Right lobe of liver (tissue), 6 donors: ENCODE results near the gene DUS3L. TPM values are rescaled to one million over a fixed set of nuclear protein-coding genes. Genes with fewer than 3 reads are reported as not detected.

Experiments
- ATAC-seq, 4 donors: fragments of 200-7000 bp; cut with Tn5 transposase; one replicate each; pipeline ENCODE4 v1.9.1; 2020; ENCODE audit warnings: mild to moderate bottlenecking in 4 of 4, moderate library complexity in 4 of 4
- DNase-seq, 3 donors: peaks; one replicate each; pipeline ENCODE4 v3.0.0-alpha.2; 2020
- H3K27ac ChIP-seq, 3 donors: fragments of 200-600 bp; one replicate each; pipeline ENCODE4 v1.8.0; 2022
- H3K27me3 ChIP-seq, 2 donors: fragments of 200-600 bp; one replicate each; pipeline ENCODE4 v1.8.0; 2022
- H3K36me3 ChIP-seq, 4 donors: fragments of 200-600 bp; sonication (generic) in 1 of 4; one replicate each; pipeline versions ENCODE4 v1.5.1 to v1.8.0; 2017 to 2022; ENCODE audit warnings: control low read depth in 1 of 4
- H3K4me1 ChIP-seq, 4 donors: fragments of 200-600 bp; sonication (generic) in 1 of 4; one replicate each; pipeline versions ENCODE4 v1.5.1 to v1.8.0; 2017 to 2022; ENCODE audit warnings: control low read depth in 1 of 4
- H3K4me3 ChIP-seq, 3 donors: fragments of 200-600 bp; one replicate each; pipeline ENCODE4 v1.8.0; 2022
- H3K9me3 ChIP-seq, 4 donors: fragments of 200-600 bp; sonication (generic) in 1 of 4; one replicate each; pipeline versions ENCODE4 v1.5.1 to v1.8.0; 2017 to 2022; ENCODE audit warnings: control low read depth in 1 of 4
- POLR2A ChIP-seq: fragments of 450-650 bp; IDR thresholded peaks from one replicate; pipeline ENCODE4 v1.6.1; 2017; ENCODE audit warnings: antibody characterized with exemption, mild to moderate bottlenecking
- WGBS: methylation state at CpG from one replicate; pipeline ENCODE4 v1.1.6; 2018; ENCODE audit warnings: low coverage, low lambda C conversion rate; ENCODE audit not compliant: insufficient coverage; ENCODE audit errors: missing lambda C conversion rate; 5-methylcytosine and 5-hydroxymethylcytosine counted together
- intact Hi-C, 2 donors: fragments of 100-400 bp; cut with DNase I; formaldehyde crosslinking; loops; one replicate each; pipeline versions ENCODE4 v1.11.2 to v1.14.1; 2022
- total RNA-seq, 6 experiments: library from RNA; depleted of rRNA in 2 of 6; stranded (reverse); fragments of >200 nt in 2 of 6; fragmentation: NEBNext Ultra II Directional in 3 of 6; extraction: Animal tissue kit (Norgen Biotek cat#: 25700) in 3 of 6; gene quantifications; one replicate each; pipeline versions ENCODE4 v1.1.0 to v1.2.4, GENCODE V29; 2016 to 2023
- TF ChIP-seq, protein P1 (sequence below), 4 donors: fragments of 200-600 bp in 3 of 4; fragments of 450-650 bp in 1 of 4; IDR thresholded peaks; one replicate each; pipeline versions ENCODE4 v1.5.1 to v1.8.0; 2016 to 2022; ENCODE audit warnings: antibody characterized with exemption in 4 of 4, mild to moderate bottlenecking in 2 of 4
- donor health status: DM: no; HTN: yes; CAD: no.
- donor health status: DM: no; HTN: no; CAD: no.
- donor health status: DM: no; HTN: no; CAD: no.
- donor health status: DM: no; HTN: yes; CAD: no.
- donor health status: DM: no; HTN: yes; CAD: no.

The DUS3L gene
- total RNA-seq, 6 experiments from 2014 or later = 14.7 to 28.6 (median 20.5) TPM

DNA sequence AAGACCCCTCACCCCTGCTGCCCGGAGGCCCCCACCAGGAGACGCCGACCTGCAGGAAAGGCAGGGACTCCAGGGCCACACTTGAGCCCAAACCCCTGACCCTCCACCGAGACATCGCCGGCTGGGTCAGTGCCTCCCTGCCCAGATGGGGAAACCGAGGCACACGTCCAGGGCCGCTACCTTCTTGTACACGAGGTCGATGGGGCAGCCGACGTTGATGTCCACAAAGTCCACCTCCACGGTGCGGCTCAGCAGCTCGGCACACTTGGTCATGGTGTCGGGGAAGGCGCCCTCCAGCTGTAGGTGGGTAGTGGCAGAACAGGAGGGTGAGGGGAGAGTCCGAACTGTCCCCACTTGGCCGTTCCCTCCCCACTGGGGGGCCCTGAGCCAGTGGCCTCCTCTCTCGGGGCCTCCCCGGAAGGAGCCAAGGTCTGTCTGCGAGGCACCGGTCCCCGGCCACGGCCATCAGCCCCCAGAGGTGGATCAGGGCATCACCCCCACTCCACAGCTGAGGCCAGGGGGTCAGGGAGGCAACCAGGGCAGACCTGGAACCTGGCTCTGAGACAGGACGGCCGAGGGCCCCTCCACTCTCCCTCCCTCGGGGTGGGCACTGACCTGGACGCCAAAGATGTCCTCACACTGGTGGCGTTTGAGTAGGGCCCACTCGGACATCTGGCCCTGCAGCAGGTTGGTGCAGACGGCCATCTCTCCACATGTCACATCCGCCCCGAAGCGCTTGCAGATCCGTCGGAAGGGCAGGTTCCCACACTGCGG lies 3.4 kb downstream of the DUS3L start:
- H3K27me3 ChIP-seq = no peaks in the 10 kb centered on the region
- no peak for ATAC-seq
- no CpG with 5 or more reads among the region's 39 CpGs for WGBS
- no peak overlapping the region for H3K27ac ChIP-seq
- H3K4me3 ChIP-seq = no peak overlapping the region
- peaks cover 0 to 3% (median 0%) of the 10 kb centered on the region in 4 donors for H3K4me1 ChIP-seq
- intact Hi-C loops = no loop called here
- H3K36me3 ChIP-seq = peaks cover 0 to 48% (median 29%) of the 10 kb centered on the region in 4 donors
- TF ChIP-seq, protein P1, sequence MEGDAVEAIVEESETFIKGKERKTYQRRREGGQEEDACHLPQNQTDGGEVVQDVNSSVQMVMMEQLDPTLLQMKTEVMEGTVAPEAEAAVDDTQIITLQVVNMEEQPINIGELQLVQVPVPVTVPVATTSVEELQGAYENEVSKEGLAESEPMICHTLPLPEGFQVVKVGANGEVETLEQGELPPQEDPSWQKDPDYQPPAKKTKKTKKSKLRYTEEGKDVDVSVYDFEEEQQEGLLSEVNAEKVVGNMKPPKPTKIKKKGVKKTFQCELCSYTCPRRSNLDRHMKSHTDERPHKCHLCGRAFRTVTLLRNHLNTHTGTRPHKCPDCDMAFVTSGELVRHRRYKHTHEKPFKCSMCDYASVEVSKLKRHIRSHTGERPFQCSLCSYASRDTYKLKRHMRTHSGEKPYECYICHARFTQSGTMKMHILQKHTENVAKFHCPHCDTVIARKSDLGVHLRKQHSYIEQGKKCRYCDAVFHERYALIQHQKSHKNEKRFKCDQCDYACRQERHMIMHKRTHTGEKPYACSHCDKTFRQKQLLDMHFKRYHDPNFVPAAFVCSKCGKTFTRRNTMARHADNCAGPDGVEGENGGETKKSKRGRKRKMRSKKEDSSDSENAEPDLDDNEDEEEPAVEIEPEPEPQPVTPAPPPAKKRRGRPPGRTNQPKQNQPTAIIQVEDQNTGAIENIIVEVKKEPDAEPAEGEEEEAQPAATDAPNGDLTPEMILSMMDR (IDR thresholded peaks at IDR 0.05) = no peak
- no peaks in the 10 kb centered on the region for H3K9me3 ChIP-seq
- no peak for DNase-seq

DNA sequence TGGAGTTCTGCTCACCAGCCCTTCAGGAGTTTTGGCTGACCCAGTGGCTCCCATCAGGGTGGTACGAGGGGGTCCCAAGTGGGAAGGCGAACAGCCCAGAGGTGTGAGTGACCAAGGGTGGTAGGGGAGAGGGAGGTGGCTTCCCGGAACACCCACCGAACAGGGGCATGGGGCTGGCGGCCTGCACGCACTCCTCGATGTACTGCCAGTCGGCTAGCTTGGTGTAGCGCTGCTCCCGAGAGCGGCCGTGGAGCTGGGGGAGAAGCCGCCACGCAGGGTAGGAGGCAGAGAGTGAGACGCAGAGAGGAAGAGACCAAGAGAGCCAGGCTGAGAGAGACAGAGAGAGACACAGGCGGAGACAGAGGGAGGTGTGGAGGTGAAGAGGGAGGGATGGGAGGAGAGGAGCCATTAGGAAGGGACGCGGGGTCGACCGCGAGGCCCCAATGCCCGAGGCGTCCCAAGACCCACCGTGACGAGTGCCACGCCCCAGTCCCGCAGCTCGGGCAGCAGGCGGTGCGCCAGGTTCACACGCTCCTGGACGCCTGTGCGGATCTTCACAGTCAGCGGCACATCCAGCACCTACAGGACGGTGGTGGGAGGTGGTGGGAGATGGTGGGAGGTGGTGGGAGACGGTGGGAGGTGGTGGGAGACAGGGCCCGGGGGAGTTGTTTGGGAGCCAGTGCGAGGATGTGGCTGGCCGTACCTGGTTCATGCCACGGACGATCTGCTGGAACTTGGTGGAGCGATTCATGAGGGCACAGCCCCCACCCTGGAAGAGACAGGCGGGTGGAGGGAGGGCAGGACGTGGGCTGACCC lies 4.2 kb downstream of the DUS3L start:
- Histone ChIP-seq H3K27me3 (no peaks in the 10 kb centered on the region), H3K4me3 (no peak overlapping the region), H3K36me3 (peaks cover 0 to 48% (median 29%) of the 10 kb centered on the region in 4 donors), H3K27ac (no peak overlapping the region), H3K9me3 (no peaks in the 10 kb centered on the region), H3K4me1 (peaks cover 0 to 3% (median 0%) of the 10 kb centered on the region in 4 donors)
- no peak for ATAC-seq
- TF ChIP-seq, protein P1 (IDR thresholded peaks at IDR 0.05) = no peak
- TF ChIP-seq POLR2A = no peak
- intact Hi-C loops = no loop called here
- no peak for DNase-seq
- WGBS = 86% methylated on average over 26 of the region's 44 CpGs

DNA sequence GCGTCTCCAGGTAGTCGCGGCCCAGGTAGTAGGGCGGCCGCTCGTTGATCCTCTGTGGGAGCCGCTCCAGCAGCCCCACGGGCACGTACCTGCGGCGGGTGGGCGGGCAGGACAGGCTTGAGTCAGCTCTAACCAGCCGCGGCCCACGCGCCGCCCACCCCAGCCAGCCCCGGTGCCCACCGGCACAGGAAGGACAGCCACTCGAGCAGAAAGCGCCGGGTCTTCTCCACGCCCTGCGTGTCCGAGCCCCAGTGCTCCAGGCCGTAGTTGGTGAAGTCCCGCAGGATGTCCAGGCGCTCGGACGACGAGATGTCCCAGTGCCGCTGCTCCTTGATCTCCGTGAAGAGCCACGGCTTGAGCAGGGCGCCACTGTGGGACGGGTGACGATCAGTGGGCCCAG lies 5.5 kb downstream of the DUS3L start:
- DNase-seq (no peak), ATAC-seq (no peak)
- H3K4me3 ChIP-seq = no peak overlapping the region
- no peak overlapping the region for H3K27ac ChIP-seq
- H3K27me3 ChIP-seq = no peaks in the 10 kb centered on the region
- H3K9me3 ChIP-seq = no peaks in the 10 kb centered on the region
- H3K36me3 ChIP-seq = peaks cover 0 to 48% (median 29%) of the 10 kb centered on the region in 4 donors
- no peaks in the 10 kb centered on the region for H3K4me1 ChIP-seq
- no CpG with 5 or more reads among the region's 37 CpGs for WGBS
- TF ChIP-seq, protein P1 (IDR thresholded peaks at IDR 0.05) = no peak
- TF ChIP-seq POLR2A = no peak
- intact Hi-C loops = no loop called here

DNA sequence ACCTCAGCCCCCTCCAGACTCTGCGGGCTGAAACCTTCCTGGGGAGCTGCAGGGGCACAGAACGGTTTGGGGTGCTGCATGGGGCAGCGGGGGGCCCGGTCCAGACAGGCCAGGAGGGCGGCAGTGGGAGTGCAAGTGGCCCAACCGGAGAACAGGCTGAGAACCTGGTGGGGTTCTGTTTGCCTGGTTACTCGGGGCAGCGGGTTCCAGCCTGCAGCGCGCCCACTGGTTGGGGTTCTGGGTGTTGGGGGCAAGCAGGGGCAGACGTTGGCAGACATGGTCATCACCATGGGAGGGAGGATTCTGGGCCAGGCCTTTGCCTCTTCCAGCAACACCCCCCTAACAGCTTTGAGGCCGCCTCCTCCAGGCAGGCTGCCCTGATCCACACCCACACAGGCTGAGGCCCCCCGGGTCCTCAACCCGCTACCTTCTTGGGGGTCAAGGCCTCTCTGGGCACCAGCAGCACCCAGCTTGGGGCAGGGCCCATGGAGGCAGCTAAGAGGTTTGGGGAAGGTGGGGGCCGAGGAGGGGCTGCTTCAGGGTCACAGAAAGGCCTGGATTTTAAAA lies 6.3 kb downstream of the DUS3L start, which contains the start of gene PRR22:
TSS of gene PRR22 (minus strand) at position 166 of the 567 bp plus-strand sequence. CDS start at position 80, 86 bp downstream.
- H3K9me3 ChIP-seq = no peaks in the 10 kb centered on the region
- H3K4me3 ChIP-seq = no peak within 1 kb of the TSS
- WGBS = 100% methylated on average over 1 of the region's 15 CpGs
- no peaks in the 10 kb centered on the region for H3K4me1 ChIP-seq
- peaks cover 0 to 44% (median 27%) of the 10 kb centered on the region in 4 donors for H3K36me3 ChIP-seq
- TF ChIP-seq POLR2A = no peak
- TF ChIP-seq, protein P1 (IDR thresholded peaks at IDR 0.05) = no peak
- ATAC-seq = no peak
- H3K27ac ChIP-seq = no peak within 1 kb of the TSS
- H3K27me3 ChIP-seq = no peaks in the 10 kb centered on the region
- DNase-seq = no peak
- intact Hi-C loops = no loop called here
